K562 (cell line): ENCODE data around the gene MX1. TPM values are rescaled to one million over a fixed set of nuclear protein-coding genes. Genes with fewer than 3 reads are reported as not detected.

Experiments used
- ATAC-seq: fragments of 200-7000 bp; cut with Tn5 transposase; 3 replicates; pipeline ENCODE4 v1.9.1; 2020; ENCODE audit warnings: moderate library complexity
- BruUV-seq: library from RNA; stranded (reverse); fragments of 400-500 nt; replicated peaks from 2 replicates; lab custom pipeline; 2021; lab: Mats Ljungman, UMichigan
- CTCF ChIA-PET: fragments of 300-600 bp; formaldehyde crosslinking; extraction: SDS; loops from one replicate; lab custom pipeline; 2021; ENCODE audit warnings: low intra/inter-chr PET ratio; lab: Yijun Ruan, JAX
- POLR2A ChIA-PET: fragments of 300-600, 350-650 bp; sonication (Branson Sonifier 250); formaldehyde crosslinking; extraction: SDS; loops from one replicate; lab custom pipeline; 2021; ENCODE audit warnings: antibody characterized with exemption, inconsistent platforms; lab: Yijun Ruan, JAX
- DNase-seq, 4 experiments: peaks; one replicate each; pipeline versions ENCODE4 v3.0.0 to v3.0.0-alpha.2; 2011 to 2018; ENCODE audit warnings: low spot score in 3 of 4, mixed read lengths in 3 of 4; ENCODE audit errors: extremely low read depth in 1 of 4
- FAIRE-seq: peaks from 2 replicates; lab custom pipeline; 2011; peaks lifted over from hg19 to GRCh38; lab: Jason Lieb, UNC
- H2AFZ ChIP-seq: 2 replicates; pipeline ENCODE4 v1.6.0; 2011; ENCODE audit warnings: low read depth, low read length, control low read depth, inconsistent platforms
- H3K27ac ChIP-seq: fragments of 200-600 bp; 3 replicates; pipeline ENCODE4 v1.8.0; 2011; ENCODE audit warnings: low read depth, mild to moderate bottlenecking, control low read depth, inconsistent platforms, low read length, moderate library complexity, mixed read lengths; ENCODE audit errors: extremely low read depth
- H3K27me3 ChIP-seq, 2 experiments: fragments of 300-600 bp in 1 of 2; 2 replicates in 1 of 2; 3 replicates in 1 of 2; pipeline versions ENCODE4 v1.6.0 to v1.8.0; 2011; ENCODE audit warnings: inconsistent platforms in 2 of 2, low read length in 2 of 2, mild to moderate bottlenecking in 1 of 2, mixed read lengths in 1 of 2, moderate library complexity in 1 of 2; ENCODE audit not compliant: control insufficient read depth in 2 of 2, insufficient read depth in 2 of 2
- H3K36me3 ChIP-seq: fragments of 300-600 bp; 3 replicates; pipeline ENCODE4 v1.8.0; 2011; ENCODE audit warnings: mild to moderate bottlenecking, low read length, inconsistent platforms; ENCODE audit not compliant: control insufficient read depth, insufficient read depth
- H3K4me1 ChIP-seq, 2 experiments: fragments of 200-600 bp in 1 of 2; replicated peaks in 1 of 2; 2 replicates in 1 of 2; 3 replicates in 1 of 2; pipeline versions ENCODE4 v1.5.1 to v1.8.0; 2011; ENCODE audit warnings: inconsistent platforms in 2 of 2, low read length in 2 of 2, mild to moderate bottlenecking in 1 of 2, mixed read lengths in 1 of 2, moderate library complexity in 1 of 2; ENCODE audit not compliant: control insufficient read depth in 2 of 2, insufficient read depth in 2 of 2
- H3K4me2 ChIP-seq: 2 replicates; pipeline ENCODE4 v1.6.1; 2011; ENCODE audit warnings: low read length, control low read depth, inconsistent platforms, mixed read lengths; ENCODE audit not compliant: insufficient read depth
- H3K4me3 ChIP-seq: fragments of 200-600 bp; sonication (generic), shearing (Covaris generic); 2 replicates; pipeline ENCODE4 v1.5.1; 2016; ENCODE audit warnings: control low read depth, inconsistent platforms
- H3K79me2 ChIP-seq: fragments of 200-600 bp; 3 replicates; pipeline ENCODE4 v1.8.0; 2011; ENCODE audit warnings: low read length, inconsistent platforms; ENCODE audit not compliant: control insufficient read depth, insufficient read depth
- H3K9ac ChIP-seq, 2 experiments: 2 replicates each; pipeline versions ENCODE4 v1.6.0 to v1.6.1; 2011; ENCODE audit warnings: low read depth in 2 of 2, low read length in 2 of 2, control low read depth in 1 of 2, inconsistent platforms in 1 of 2, mild to moderate bottlenecking in 1 of 2, mixed read lengths in 1 of 2; ENCODE audit not compliant: insufficient read depth in 1 of 2
- H3K9me1 ChIP-seq: one replicate; pipeline ENCODE4 v1.6.0; 2011; ENCODE audit warnings: inconsistent platforms, mild to moderate bottlenecking, low read length, moderate library complexity; ENCODE audit not compliant: control insufficient read depth, insufficient read depth
- H3K9me3 ChIP-seq: replicated peaks from 2 replicates; pipeline ENCODE4 v1.5.1; 2011; ENCODE audit warnings: low read depth, low read length, inconsistent platforms; ENCODE audit not compliant: control insufficient read depth, insufficient read depth
- H4K20me1 ChIP-seq: replicated peaks from 2 replicates; pipeline ENCODE4 v1.6.1; 2011; ENCODE audit warnings: low read length, inconsistent platforms, mixed read lengths; ENCODE audit not compliant: control insufficient read depth, insufficient read depth
- AFF1 ChIP-seq, 2 experiments: fragments of 450-650 bp; IDR thresholded peaks; 2 replicates each; pipeline ENCODE4 v1.6.1; 2018; ENCODE audit warnings: mild to moderate bottlenecking in 2 of 2, low read depth in 1 of 2; ENCODE audit not compliant: partially characterized antibody in 2 of 2
- ARHGAP35 ChIP-seq: fragments of 450-650 bp; IDR thresholded peaks from 2 replicates; pipeline ENCODE4 v1.6.1; 2018; ENCODE audit not compliant: partially characterized antibody
- ATF1 ChIP-seq, 2 experiments: fragments of 450-650 bp in 1 of 2; IDR thresholded peaks; 2 replicates each; pipeline ENCODE4 v1.6.1; 2016; ENCODE audit warnings: missing compliant biosample characterization in 1 of 2, missing genetic modification characterization in 1 of 2
- BMI1 ChIP-seq: fragments of 150-350 bp; IDR thresholded peaks from 2 replicates; pipeline ENCODE4 v1.6.1; 2014; ENCODE audit warnings: low read length
- CGGBP1 ChIP-seq: fragments of 250-450 bp; sonication (Bioruptor Pico); IDR thresholded peaks from 2 replicates; pipeline ENCODE4 v1.9.0; 2021; ENCODE audit warnings: mild to moderate bottlenecking
- E2F6 ChIP-seq, 2 experiments: IDR thresholded peaks; 2 replicates each; pipeline ENCODE4 v1.6.1; 2011; ENCODE audit warnings: borderline replicate concordance in 1 of 2, control low read depth in 1 of 2, low read depth in 1 of 2, low read length in 1 of 2, mild to moderate bottlenecking in 1 of 2, mixed read lengths in 1 of 2, moderate library complexity in 1 of 2; ENCODE audit not compliant: insufficient read depth in 1 of 2, insufficient read length in 1 of 2, poor library complexity in 1 of 2, severe bottlenecking in 1 of 2; ENCODE audit errors: extremely low read depth in 1 of 2
- KHSRP ChIP-seq: fragments of 450-650 bp; IDR thresholded peaks from 2 replicates; pipeline ENCODE4 v1.6.1; 2017
- RCOR1 ChIP-seq, 2 experiments: IDR thresholded peaks; 2 replicates each; pipeline ENCODE4 v1.6.1; 2012; ENCODE audit warnings: low read depth in 2 of 2, low read length in 2 of 2, borderline replicate concordance in 1 of 2, improper control_type of control experiment in 1 of 2
- XRCC5 ChIP-seq: fragments of 200-400 bp; formaldehyde crosslinking; IDR thresholded peaks from 2 replicates; pipeline ENCODE4 v1.6.1; 2017; ENCODE audit warnings: low read depth, mild to moderate bottlenecking, low read length
- ZNF134 ChIP-seq: fragments of 250-450 bp; sonication (Bioruptor Pico); conservative IDR thresholded peaks from 2 replicates; pipeline ENCODE4 v1.4.0; 2020
- ZNF431 ChIP-seq: sonication (generic); formaldehyde crosslinking; IDR thresholded peaks from 2 replicates; pipeline ENCODE4 v1.8.0; 2022; ENCODE audit warnings: mild to moderate bottlenecking, missing genetic modification reagents
- ZNF696 ChIP-seq: fragments of 250-450 bp; sonication (Bioruptor Pico); conservative IDR thresholded peaks from 2 replicates; pipeline ENCODE4 v1.4.0; 2020; ENCODE audit warnings: mild to moderate bottlenecking, moderate library complexity
- ZNF740 ChIP-seq, 3 experiments: fragments of 200-800 bp in 1 of 3; sonication (Bioruptor generic) in 1 of 3; sonication (generic) in 1 of 3; formaldehyde crosslinking in 1 of 3; IDR thresholded peaks; 2 replicates each; pipeline versions ENCODE4 v1.6.1 to v1.8.0; 2016 to 2022; ENCODE audit warnings: mild to moderate bottlenecking in 2 of 3, missing compliant biosample characterization in 2 of 3, missing genetic modification characterization in 2 of 3, missing genetic modification reagents in 1 of 3
- WGBS: fragments of 100-300 bp; shearing (Covaris generic); methylation state at CpG from one replicate; pipeline ENCODE4 v1.1.6; 2016; ENCODE audit warnings: low coverage, mixed read lengths; ENCODE audit not compliant: insufficient coverage; ENCODE audit errors: missing lambda C conversion rate; 5-methylcytosine and 5-hydroxymethylcytosine counted together
- in situ Hi-C: fragments of 300-500 bp; cut with MboI; formaldehyde crosslinking; loops from 4 replicates; pipeline ENCODE4 v1.15.0; 2018; ENCODE audit warnings: inconsistent platforms, mixed read lengths
- intact Hi-C: fragments of 100-400 bp; cut with micrococcal nuclease; formaldehyde crosslinking; loops from 2 replicates; pipeline ENCODE4 v1.14.2; 2022
- polyA plus RNA-seq, 8 experiments: library from polyadenylated mRNA; depleted of rRNA in 4 of 8; stranded (reverse) in 5 of 8; unstranded in 3 of 8; fragments of >200 nt; fragmentation: Nextera tagmentation in 2 of 8; fragmentation: Illumina TruSeq in 1 of 8; extraction: Ambion mirVana in 2 of 8; extraction: Trizol in 1 of 8; gene quantifications; 2 replicates each; pipeline versions ENCODE4 v1.2.1 to v1.2.3, GENCODE V29; 2011 to 2014; ENCODE audit warnings: inconsistent platforms in 1 of 8, missing spikeins in 1 of 8
- total RNA-seq, 7 experiments: library from RNA; depleted of rRNA in 6 of 7; stranded (reverse); fragments of >200 nt in 6 of 7; fragmentation: Illumina TruSeq in 2 of 7; extraction: Trizol in 2 of 7; gene quantifications; 2 replicates each; pipeline versions ENCODE4 v1.2.1 to v1.2.3, GENCODE V29; 2011 to 2021; ENCODE audit warnings: low replicate concordance in 1 of 7

The MX1 gene
- total and polyA plus RNA-seq, 9 of the 15 experiments (the other 6 are each of a cell fraction or from before 2014, with no cell fraction given), result 0.07 to 0.51 (median 0.21) TPM; not detected in 5

GRCh38 chr21:41497788-41498187, 71.7 kb downstream of the MX1 start:
- no peak overlapping the region for H3K4me2 ChIP-seq
- H3K9me3 ChIP-seq, result no peaks in the 10 kb centered on the region
- intact Hi-C loops (no loop called here), in situ Hi-C loops (no loop called here)
- H4K20me1 ChIP-seq, result 0 out of 2 replicates have a peak, but pooled peaks cover 3% of the 10 kb centered on the region
- H3K4me3 ChIP-seq, result no peak overlapping the region
- ChIA-PET POLR2A (no interaction called here), CTCF (no interaction called here)
- no peak for ATAC-seq
- H3K4me1 ChIP-seq, result no peaks in the 10 kb centered on the region
- H3K79me2 ChIP-seq, result no peaks in the 10 kb centered on the region
- no peaks in the 10 kb centered on the region for H3K9me1 ChIP-seq
- no peak overlapping the region for H3K27ac ChIP-seq
- no peak for DNase-seq
- H3K27me3 ChIP-seq, result peaks cover 32 to 61% of the 10 kb centered on the region in 2 experiments
- H2AFZ ChIP-seq, result no peak overlapping the region
- BruUV-seq, result no TSS peak
- H3K9ac ChIP-seq, result no peak overlapping the region
- under 1% methylated on average over 8 of the region's 8 CpGs for WGBS
- FAIRE-seq, result no peak
- no peaks in the 10 kb centered on the region for H3K36me3 ChIP-seq
- TF ChIP-seq XRCC5, result no peak
- TF ChIP-seq ZNF134, result no peak
- no peak for TF ChIP-seq RCOR1 (IDR thresholded peaks at IDR 0.05; ENCODE audit: borderline replicate concordance in 1 of 2, low read depth in 2 of 2, low read length in 2 of 2)
- no peak for TF ChIP-seq ATF1 (CRISPR knock-in tag; IDR thresholded peaks at IDR 0.05)
- TF ChIP-seq ATF1 (tag; IDR thresholded peaks at IDR 0.05), result no peak
- no peak for TF ChIP-seq ZNF431
- TF ChIP-seq CGGBP1, result no peak
- TF ChIP-seq BMI1, result no peak
- no peak for TF ChIP-seq AFF1 (IDR thresholded peaks at IDR 0.05; ENCODE audit: low read depth in 1 of 2, partially characterized antibody in 2 of 2)
- TF ChIP-seq ARHGAP35, result no peak
- TF ChIP-seq ZNF696 (CRISPR knock-in tag), result no peak
- TF ChIP-seq E2F6 (IDR thresholded peaks at IDR 0.05; ENCODE audit: borderline replicate concordance in 1 of 2, extremely low read depth in 1 of 2, insufficient read depth in 1 of 2, insufficient read length in 1 of 2, low read depth in 1 of 2, low read length in 1 of 2, poor library complexity in 1 of 2, severe bottlenecking in 1 of 2), result no peak
- TF ChIP-seq KHSRP, result no peak
- no peak for TF ChIP-seq ZNF740 (CRISPR knock-in tag; IDR thresholded peaks at IDR 0.05)
- no peak for TF ChIP-seq ZNF740 (tag; IDR thresholded peaks at IDR 0.05)
